Muscle of leg (tissue), 11 donors: ENCODE measurements around the gene KDSR. TPM values are rescaled to one million over a fixed set of nuclear protein-coding genes. Genes with fewer than 3 reads are reported as not detected.

Experiments
- DNase-seq: peaks from one replicate; pipeline ENCODE4 v3.0.0; 2013
- H3K27ac ChIP-seq: one replicate; pipeline ENCODE4 v1.5.1; 2013; ENCODE audit warnings: mild to moderate bottlenecking, low read length, control low read depth
- H3K27me3 ChIP-seq: one replicate; pipeline ENCODE4 v1.6.1; 2013; ENCODE audit warnings: low read length; ENCODE audit not compliant: control insufficient read depth, insufficient read depth
- H3K36me3 ChIP-seq: one replicate; pipeline ENCODE4 v1.6.1; 2013; ENCODE audit warnings: low read length; ENCODE audit not compliant: control insufficient read depth, insufficient read depth
- H3K4me1 ChIP-seq: one replicate; pipeline ENCODE4 v1.6.1; 2013; ENCODE audit warnings: low read length; ENCODE audit not compliant: control insufficient read depth, insufficient read depth
- H3K4me3 ChIP-seq: one replicate; pipeline ENCODE4 v1.5.1; 2013; ENCODE audit warnings: low read length, control low read depth
- H3K9me3 ChIP-seq: replicated peaks from 2 replicates; pipeline ENCODE4 v1.6.1; 2013; ENCODE audit warnings: low read depth, low read length; ENCODE audit not compliant: control insufficient read depth
- WGBS: methylation state at CpG from one replicate; pipeline ENCODE4 v1.1.5; 2013; ENCODE audit warnings: missing lambda C conversion rate; ENCODE audit not compliant: insufficient coverage; 5-methylcytosine and 5-hydroxymethylcytosine counted together
- polyA plus RNA-seq, 8 donors: library from polyadenylated mRNA; unstranded; fragments of 120-200 nt; gene quantifications; one replicate each; pipeline versions ENCODE4 v1.2.1 to v1.2.3, GENCODE V29; 2013; ENCODE audit warnings: inconsistent platforms in 1 of 8, low replicate concordance in 1 of 8; ENCODE audit not compliant: insufficient read length in 8 of 8, insufficient read depth in 1 of 8
- total RNA-seq: library from RNA; stranded (reverse); fragments of 120-200 nt; gene quantifications from one replicate; pipeline ENCODE4 v1.2.4, GENCODE V29; 2013

The KDSR gene
- total and polyA plus RNA-seq, 9 donors = 13.9 to 34.7 (median 24.7) TPM

- no peak overlapping the region for H3K27ac ChIP-seq
- no peaks in the 10 kb centered on the region for H3K27me3 ChIP-seq
- DNase-seq = peak; percentile 29
- H3K4me3 ChIP-seq = no peak overlapping the region
- H3K36me3 ChIP-seq = peaks cover 6% of the 10 kb centered on the region
- H3K4me1 ChIP-seq = peaks cover 7% of the 10 kb centered on the region
- 40% methylated on average over 1 of the region's 2 CpGs for WGBS
- no peaks in the 10 kb centered on the region for H3K9me3 ChIP-seq
Observed at GRCh38 chr18:63307551-63308200, 59.3 kb downstream of the KDSR start.

- H3K4me1 ChIP-seq = peaks cover 7% of the 10 kb centered on the region
- H3K4me3 ChIP-seq = no peak overlapping the region
- H3K27ac ChIP-seq = no peak overlapping the region
- peaks cover 6% of the 10 kb centered on the region for H3K36me3 ChIP-seq
- no CpG with 5 or more reads among the region's 7 CpGs for WGBS
- H3K27me3 ChIP-seq = no peaks in the 10 kb centered on the region
- H3K9me3 ChIP-seq = no peaks in the 10 kb centered on the region
- no peak for DNase-seq
Observed at GRCh38 chr18:63306819-63307550, 60.0 kb downstream of the KDSR start.

DNA sequence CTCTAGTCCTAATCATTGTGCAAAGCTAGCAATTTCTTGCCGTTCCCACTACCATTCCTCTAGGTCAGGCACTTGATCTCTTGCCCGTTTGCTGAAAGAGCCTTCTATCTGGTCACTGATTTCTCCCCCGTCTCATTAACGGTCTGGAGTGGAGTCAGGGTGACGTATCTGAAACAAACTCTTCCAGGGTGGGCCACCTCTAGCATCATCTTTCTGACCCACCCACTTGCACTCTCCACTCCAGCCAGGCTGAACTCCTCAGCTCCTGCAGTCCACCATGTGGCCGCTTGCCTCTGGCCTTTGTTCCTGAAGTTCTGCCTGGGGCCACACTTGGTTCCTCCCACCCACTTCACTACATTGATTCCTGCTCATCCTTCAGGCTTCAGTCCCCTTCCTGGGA, 60.8 kb downstream of the KDSR start:
- Histone ChIP-seq H3K36me3 (peaks cover 3% of the 10 kb centered on the region), H3K4me1 (peaks cover 7% of the 10 kb centered on the region), H3K27me3 (no peaks in the 10 kb centered on the region), H3K9me3 (no peaks in the 10 kb centered on the region), H3K27ac (no peak overlapping the region), H3K4me3 (no peak overlapping the region)
- DNase-seq = peak; percentile 24
- WGBS = 76% methylated on average over 6 of the region's 6 CpGs

DNA sequence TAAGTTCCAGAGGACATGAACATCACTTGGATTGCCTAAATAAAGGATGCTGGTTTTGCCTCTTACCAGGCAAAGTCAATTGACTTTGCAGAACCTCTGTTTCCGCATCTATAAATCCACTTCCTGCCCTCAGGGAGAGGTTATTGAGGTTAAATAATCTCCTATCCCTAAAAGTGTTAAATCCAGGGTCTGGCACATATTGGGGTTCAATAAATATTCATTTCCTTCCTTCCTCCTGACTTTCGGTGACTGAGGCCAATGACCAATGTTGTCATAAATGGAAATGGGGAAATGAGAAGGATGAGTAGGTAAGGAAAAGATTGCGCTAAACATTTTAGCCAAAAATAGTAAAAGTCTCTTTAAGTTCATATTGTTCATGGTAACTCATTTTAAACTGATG, 63.5 kb downstream of the KDSR start:
- peaks cover 6% of the 10 kb centered on the region for H3K36me3 ChIP-seq
- no peak for DNase-seq
- no peaks in the 10 kb centered on the region for H3K9me3 ChIP-seq
- H3K27ac ChIP-seq = no peak overlapping the region
- peaks cover 9% of the 10 kb centered on the region for H3K4me1 ChIP-seq
- WGBS = no CpG with 5 or more reads among the region's 3 CpGs
- no peaks in the 10 kb centered on the region for H3K27me3 ChIP-seq
- H3K4me3 ChIP-seq = no peak overlapping the region

- H3K4me1 ChIP-seq = peaks cover 11% of the 10 kb centered on the region
- peak; percentile 54 for DNase-seq
- H3K27ac ChIP-seq = no peak overlapping the region
- no peaks in the 10 kb centered on the region for H3K27me3 ChIP-seq
- no CpG with 5 or more reads among the region's 5 CpGs for WGBS
- no peak overlapping the region for H3K4me3 ChIP-seq
- H3K36me3 ChIP-seq = peaks cover 6% of the 10 kb centered on the region
- no peaks in the 10 kb centered on the region for H3K9me3 ChIP-seq
Observed at GRCh38 chr18:63302636-63303405, 64.2 kb downstream of the KDSR start.

DNA sequence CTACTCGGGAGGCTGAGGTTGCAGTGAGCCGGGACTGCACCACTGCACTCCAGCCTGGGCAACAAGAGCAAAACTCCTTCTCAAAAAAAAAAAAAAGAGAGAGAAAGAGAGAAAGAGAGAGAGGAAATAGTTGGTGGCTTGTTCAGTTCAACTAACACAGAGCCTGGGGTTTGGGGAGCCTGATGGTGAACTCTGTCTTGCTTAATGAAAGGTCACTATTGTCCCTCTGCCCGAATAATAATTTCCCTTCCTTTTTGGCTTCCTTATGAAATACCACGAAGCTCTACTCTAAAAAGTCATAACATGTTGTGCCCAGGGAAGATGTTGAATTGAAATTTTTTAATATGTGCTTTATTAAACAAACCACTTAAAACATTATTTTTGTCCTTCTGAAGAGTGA, 64.8 kb downstream of the KDSR start:
- no CpG with 5 or more reads among the region's 4 CpGs for WGBS
- H3K27ac ChIP-seq = no peak overlapping the region

DNA sequence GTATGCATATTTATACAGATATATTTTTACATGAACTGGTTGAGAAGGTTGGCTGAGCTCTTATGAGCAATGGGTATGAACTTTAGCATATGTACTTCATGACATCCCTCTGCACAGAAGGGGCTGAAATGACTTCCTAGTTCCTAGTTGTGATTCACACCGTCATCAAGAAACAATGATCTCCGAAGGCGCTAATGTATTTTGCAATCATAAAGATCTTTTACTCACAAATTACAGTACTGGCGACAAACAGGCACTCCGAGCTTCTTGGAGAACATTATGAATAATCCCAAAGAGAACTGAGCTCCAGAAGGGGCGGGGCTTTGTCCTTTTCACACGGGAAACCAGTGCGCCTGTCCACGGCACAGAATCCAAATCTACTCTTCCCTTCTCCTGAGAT, 65.6 kb downstream of the KDSR start:
- Histone ChIP-seq H3K4me3 (no peak overlapping the region), H3K27me3 (no peaks in the 10 kb centered on the region), H3K4me1 (peaks cover 8% of the 10 kb centered on the region), H3K9me3 (no peaks in the 10 kb centered on the region), H3K36me3 (peaks cover 7% of the 10 kb centered on the region), H3K27ac (no peak overlapping the region)
- WGBS = 85% methylated on average over 5 of the region's 9 CpGs
- peak; percentile 30 for DNase-seq

More for the DNA sequence above, 64.8 kb downstream of the KDSR start:
- H3K9me3 ChIP-seq = no peaks in the 10 kb centered on the region
- no peak for DNase-seq
- H3K36me3 ChIP-seq = peaks cover 6% of the 10 kb centered on the region
- H3K4me1 ChIP-seq = peaks cover 9% of the 10 kb centered on the region
- H3K27me3 ChIP-seq = no peaks in the 10 kb centered on the region
- no peak overlapping the region for H3K4me3 ChIP-seq

DNA sequence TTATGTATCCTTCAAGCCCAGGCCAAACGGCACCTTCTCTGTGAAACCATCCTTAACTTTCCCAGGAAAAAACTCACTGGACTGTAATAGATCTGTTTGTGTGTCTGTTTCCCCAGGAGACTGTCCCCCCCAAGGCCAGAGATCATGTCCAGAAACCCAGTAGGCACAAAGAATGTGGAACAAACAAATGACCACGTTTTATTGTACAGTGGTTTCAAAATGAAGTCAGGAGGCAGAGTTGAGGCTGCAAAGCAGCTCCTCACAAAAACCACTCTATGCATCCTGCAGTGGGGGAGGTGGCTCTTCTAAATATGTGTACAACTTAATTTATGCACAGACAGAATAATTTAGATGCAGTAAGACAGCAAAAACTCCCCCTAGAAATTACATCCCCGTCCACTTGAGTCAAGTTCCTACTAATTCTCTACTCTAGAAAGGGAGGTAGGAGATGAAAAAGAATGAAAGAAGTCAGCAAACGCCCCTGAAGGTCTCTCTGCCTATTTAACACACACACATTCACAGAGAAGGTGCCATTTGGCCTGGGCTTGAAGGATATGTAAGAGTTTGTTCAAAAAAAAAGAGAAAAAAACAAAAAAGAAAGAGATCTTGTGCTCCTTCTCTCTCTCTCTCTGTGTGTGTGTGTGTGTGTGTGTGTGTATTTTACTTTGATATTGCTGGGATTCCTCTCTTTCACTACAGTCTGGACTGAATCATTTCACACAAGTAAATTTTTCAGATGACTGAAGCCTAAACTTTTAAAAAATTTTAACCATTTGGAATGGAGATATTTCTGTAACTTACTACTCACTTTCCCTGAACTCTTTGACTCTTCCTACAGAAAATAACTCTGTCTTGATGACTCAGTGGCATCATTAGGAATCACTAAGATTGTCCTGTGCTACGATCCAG, 66.9 kb downstream of the KDSR start:
- Histone ChIP-seq H3K27ac (no peak overlapping the region), H3K4me1 (peaks cover 4% of the 10 kb centered on the region), H3K4me3 (no peak overlapping the region), H3K27me3 (no peaks in the 10 kb centered on the region), H3K36me3 (peaks cover 8% of the 10 kb centered on the region), H3K9me3 (no peaks in the 10 kb centered on the region)
- no peak for DNase-seq
- 100% methylated on average over 1 of the region's 5 CpGs for WGBS

GRCh38 chr18:63298400-63299365, 68.3 kb downstream of the KDSR start:
- H3K4me3 ChIP-seq = no peak overlapping the region
- 88% methylated on average over 8 of the region's 9 CpGs for WGBS
- H3K27me3 ChIP-seq = no peaks in the 10 kb centered on the region
- H3K4me1 ChIP-seq = peaks cover 10% of the 10 kb centered on the region
- H3K9me3 ChIP-seq = no peaks in the 10 kb centered on the region
- H3K27ac ChIP-seq = no peak overlapping the region
- peaks cover 5% of the 10 kb centered on the region for H3K36me3 ChIP-seq
- no peak for DNase-seq
